Mesothelial cell of epicardium (in vitro differentiated cells): ENCODE results near the gene DNAI2. TPM values are rescaled to one million over a fixed set of nuclear protein-coding genes. Genes with fewer than 3 reads are reported as not detected.

Experiments used
- DNase-seq, 2 experiments: peaks; one replicate each; pipeline ENCODE4 v3.0.0; 2021; ENCODE audit warnings: low spot score in 2 of 2; ENCODE audit not compliant: unreplicated experiment in 2 of 2
- H3K27ac Mint-ChIP-seq: 2 replicates; pipeline ENCODE4 v1.8.0; 2021; ENCODE audit warnings: mixed read lengths
- H3K27me3 Mint-ChIP-seq: 2 replicates; pipeline ENCODE4 v1.8.0; 2021; ENCODE audit warnings: low read depth, mixed read lengths
- H3K36me3 Mint-ChIP-seq: 2 replicates; pipeline ENCODE4 v1.8.0; 2021; ENCODE audit warnings: mixed read lengths
- H3K4me1 Mint-ChIP-seq: 2 replicates; pipeline ENCODE4 v1.8.0; 2021; ENCODE audit warnings: mixed read lengths
- H3K4me3 Mint-ChIP-seq: 2 replicates; pipeline ENCODE4 v1.8.0; 2021; ENCODE audit warnings: mild to moderate bottlenecking, moderate library complexity, mixed read lengths
- H3K9me3 Mint-ChIP-seq: 2 replicates; pipeline ENCODE4 v1.8.0; 2021; ENCODE audit warnings: mixed read lengths
- total RNA-seq: library from RNA; stranded (reverse); gene quantifications from 3 replicates; pipeline ENCODE4 v1.2.1, GENCODE V29; 2021
- TF ChIP-seq, protein P1 (sequence below): fragments of 200-600 bp; sonication (generic); IDR thresholded peaks from one replicate; pipeline ENCODE4 v1.5.0; 2021; ENCODE audit warnings: antibody characterized with exemption; ENCODE audit not compliant: unreplicated experiment

Gene DNAI2
- total RNA-seq, 1 donor from 2014 or later = not detected

DNA sequence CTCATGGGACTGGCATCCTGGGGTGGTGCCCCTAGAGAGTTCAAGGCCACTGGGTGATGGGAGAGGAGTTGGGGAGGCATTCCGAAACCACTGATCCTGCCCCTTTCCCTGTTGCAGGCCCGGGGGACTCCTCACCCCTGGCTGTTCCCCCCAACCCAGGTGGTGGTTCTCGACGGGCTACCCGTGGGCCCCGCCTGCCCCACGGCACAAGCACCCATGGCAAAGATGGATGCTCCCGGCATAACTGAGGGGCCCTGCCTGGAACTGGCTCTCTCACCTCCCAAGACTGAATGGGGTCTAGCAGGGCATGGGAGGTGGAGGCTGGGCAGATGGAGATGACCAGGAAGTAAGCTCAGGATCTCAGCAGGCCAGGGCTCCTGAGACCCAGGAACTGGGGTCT, 81.0 kb downstream of the DNAI2 start:
- Mint-ChIP-seq H3K27me3 (peaks cover 92% of the 10 kb centered on the region), H3K9me3 (no peaks in the 10 kb centered on the region)

DNA sequence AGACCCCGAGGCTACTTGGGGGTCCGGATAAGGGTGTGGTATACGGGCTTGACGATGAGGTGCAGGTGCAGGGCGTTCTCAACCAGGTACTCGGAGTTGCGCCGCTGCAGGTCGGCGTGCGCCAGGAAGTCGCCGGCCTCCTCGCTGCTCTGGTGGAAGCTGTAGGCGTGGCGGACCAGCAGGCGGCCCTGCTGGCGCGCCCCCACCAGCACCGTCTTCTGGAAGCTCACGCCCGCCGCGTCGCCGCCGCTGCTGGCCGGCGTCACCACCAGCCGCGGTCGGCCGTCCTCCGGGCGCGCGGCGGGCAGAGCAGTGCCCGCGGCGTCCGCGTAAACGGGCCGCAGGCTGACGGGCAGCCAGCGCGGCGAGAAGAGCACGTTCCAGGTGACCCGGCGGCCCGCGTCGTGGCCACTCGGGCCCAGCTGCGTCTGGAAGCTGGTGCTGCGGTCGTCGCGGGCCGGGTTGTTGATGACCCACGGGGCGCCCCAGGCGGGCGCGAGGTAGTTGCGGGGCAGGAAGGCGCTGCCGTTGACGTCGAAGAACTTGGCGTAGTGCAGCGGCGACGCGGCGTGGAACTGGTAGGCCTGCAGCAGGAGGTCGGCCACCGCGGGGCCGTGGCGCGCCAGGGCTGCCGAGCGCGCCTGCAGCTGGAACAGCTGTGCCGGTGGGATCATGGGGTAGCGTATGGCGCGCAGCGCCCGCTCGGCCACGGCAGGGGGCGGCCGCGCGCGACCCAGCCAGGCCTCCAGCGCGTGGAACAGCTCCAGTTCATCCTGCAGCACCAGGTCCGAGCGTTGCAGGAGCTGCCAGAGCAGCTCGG, 82.8 kb downstream of the DNAI2 start:
- no peak for DNase-seq
- H3K4me3 Mint-ChIP-seq = peak overlapping the region; percentile 41
- peaks cover 11% of the 10 kb centered on the region for H3K4me1 Mint-ChIP-seq
- H3K9me3 Mint-ChIP-seq = no peaks in the 10 kb centered on the region
- H3K36me3 Mint-ChIP-seq = no peaks in the 10 kb centered on the region
- no peak overlapping the region for H3K27ac Mint-ChIP-seq
- TF ChIP-seq, protein P1, sequence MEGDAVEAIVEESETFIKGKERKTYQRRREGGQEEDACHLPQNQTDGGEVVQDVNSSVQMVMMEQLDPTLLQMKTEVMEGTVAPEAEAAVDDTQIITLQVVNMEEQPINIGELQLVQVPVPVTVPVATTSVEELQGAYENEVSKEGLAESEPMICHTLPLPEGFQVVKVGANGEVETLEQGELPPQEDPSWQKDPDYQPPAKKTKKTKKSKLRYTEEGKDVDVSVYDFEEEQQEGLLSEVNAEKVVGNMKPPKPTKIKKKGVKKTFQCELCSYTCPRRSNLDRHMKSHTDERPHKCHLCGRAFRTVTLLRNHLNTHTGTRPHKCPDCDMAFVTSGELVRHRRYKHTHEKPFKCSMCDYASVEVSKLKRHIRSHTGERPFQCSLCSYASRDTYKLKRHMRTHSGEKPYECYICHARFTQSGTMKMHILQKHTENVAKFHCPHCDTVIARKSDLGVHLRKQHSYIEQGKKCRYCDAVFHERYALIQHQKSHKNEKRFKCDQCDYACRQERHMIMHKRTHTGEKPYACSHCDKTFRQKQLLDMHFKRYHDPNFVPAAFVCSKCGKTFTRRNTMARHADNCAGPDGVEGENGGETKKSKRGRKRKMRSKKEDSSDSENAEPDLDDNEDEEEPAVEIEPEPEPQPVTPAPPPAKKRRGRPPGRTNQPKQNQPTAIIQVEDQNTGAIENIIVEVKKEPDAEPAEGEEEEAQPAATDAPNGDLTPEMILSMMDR = peak; percentile 22
- H3K27me3 Mint-ChIP-seq = peaks cover 93% of the 10 kb centered on the region

More for the DNA sequence above, 81.0 kb downstream of the DNAI2 start:
- TF ChIP-seq, protein P1 = no peak
- Mint-ChIP-seq H3K36me3 (no peaks in the 10 kb centered on the region), H3K27ac (no peak overlapping the region), H3K4me3 (no peak overlapping the region), H3K4me1 (peaks cover 2% of the 10 kb centered on the region)
- no peak for DNase-seq

DNA sequence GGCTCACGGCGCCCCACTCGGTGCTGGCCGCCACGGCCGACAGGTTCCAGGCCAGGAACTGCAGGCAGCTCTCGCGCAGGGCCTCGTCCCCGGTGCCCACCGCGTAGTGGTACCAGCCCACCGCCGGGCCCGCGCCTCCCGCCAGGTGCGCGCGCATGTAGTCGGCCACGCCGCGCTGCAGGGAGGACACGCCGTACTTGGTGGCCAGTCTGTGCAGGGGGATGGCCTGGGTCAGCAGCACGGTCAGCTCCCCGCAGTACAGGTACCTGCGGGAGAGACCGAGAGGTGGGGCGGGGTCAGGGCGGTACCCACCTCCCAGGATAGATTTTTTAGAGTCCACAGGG, 83.4 kb downstream of the DNAI2 start:
- H3K4me1 Mint-ChIP-seq = peaks cover 17% of the 10 kb centered on the region
- TF ChIP-seq, protein P1 = no peak
- no peak overlapping the region for H3K27ac Mint-ChIP-seq
- no peaks in the 10 kb centered on the region for H3K9me3 Mint-ChIP-seq
- H3K36me3 Mint-ChIP-seq = no peaks in the 10 kb centered on the region
- H3K27me3 Mint-ChIP-seq = peaks cover 93% of the 10 kb centered on the region
- DNase-seq = no peak
- peak overlapping the region; percentile 38 for H3K4me3 Mint-ChIP-seq

DNA sequence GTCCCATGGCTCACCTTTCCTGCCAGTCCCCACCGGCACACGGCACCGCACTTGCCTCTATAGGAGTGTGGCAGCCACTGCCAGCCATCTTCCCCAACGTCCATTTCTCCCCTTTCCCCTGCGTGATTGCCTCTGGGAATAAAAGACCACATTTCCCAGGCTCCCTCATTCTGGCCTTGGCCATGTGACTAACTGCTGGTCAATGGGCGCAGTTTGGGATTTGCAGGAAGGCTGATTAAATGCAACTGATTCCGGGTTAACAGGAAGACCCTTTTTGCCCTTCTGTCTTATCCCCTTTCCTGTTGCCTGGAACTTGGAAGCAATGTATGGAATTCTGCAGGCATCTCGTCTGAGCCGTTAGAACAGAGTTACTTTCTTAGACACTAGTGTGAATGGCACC, 84.7 kb downstream of the DNAI2 start:
- DNase-seq = no peak
- H3K9me3 Mint-ChIP-seq = no peaks in the 10 kb centered on the region
- H3K36me3 Mint-ChIP-seq = no peaks in the 10 kb centered on the region
- no peak overlapping the region for H3K4me3 Mint-ChIP-seq
- H3K27me3 Mint-ChIP-seq = peaks cover 93% of the 10 kb centered on the region
- H3K4me1 Mint-ChIP-seq = peaks cover 20% of the 10 kb centered on the region
- TF ChIP-seq, protein P1 = no peak
- no peak overlapping the region for H3K27ac Mint-ChIP-seq

DNA sequence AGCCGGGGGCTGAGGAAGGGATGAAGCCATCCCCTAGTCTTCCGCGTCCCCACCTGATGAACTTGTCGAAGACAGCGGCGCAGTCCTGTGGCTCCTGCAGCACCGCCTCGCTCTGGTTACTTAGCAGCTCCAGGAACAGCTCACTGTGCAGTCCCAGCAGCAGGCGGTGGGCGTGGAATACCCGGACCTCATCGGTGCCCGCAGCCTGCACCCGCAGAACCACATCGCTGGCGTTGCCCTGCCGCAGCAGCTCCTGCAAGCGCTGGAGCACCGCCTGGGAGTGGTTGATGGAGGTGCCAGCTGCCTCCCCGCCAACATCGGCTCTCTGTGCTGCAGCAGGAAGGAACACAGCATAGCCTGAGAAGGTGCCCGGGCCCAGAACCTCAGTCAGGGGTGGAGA, 85.9 kb downstream of the DNAI2 start:
- no peak overlapping the region for H3K4me3 Mint-ChIP-seq
- no peaks in the 10 kb centered on the region for H3K36me3 Mint-ChIP-seq
- no peak overlapping the region for H3K27ac Mint-ChIP-seq
- no peaks in the 10 kb centered on the region for H3K9me3 Mint-ChIP-seq
- H3K4me1 Mint-ChIP-seq = peaks cover 20% of the 10 kb centered on the region
- peaks cover 87% of the 10 kb centered on the region for H3K27me3 Mint-ChIP-seq
- DNase-seq = no peak
- TF ChIP-seq, protein P1 = no peak
